Stimulated activated naive CD8-positive, alpha-beta T cell treated with anti-CD3 and anti-CD28 coated beads, Interleukin-15, Interleukin-2, amounts not matched to agents 100 U/mL and 50 U/mL, for 24 hours (primary cell): ENCODE measurements around the gene PRR33.

Experiments
- ATAC-seq: fragments of 150-1000 bp; cut with Tn5 transposase; one replicate; pipeline ENCODE4 v1.10.0; 2021
- DNase-seq: peaks from one replicate; pipeline ENCODE4 v3.0.0; 2021

Gene PRR33

GRCh38 chr11:1927848-1928469 lies 36.3 kb upstream of the PRR33 start:
- ATAC-seq = no peak
- DNase-seq = no peak

- DNase-seq = no peak
These were observed 35.5 kb upstream of the PRR33 start for GRCh38 chr11:1927026-1927847.

GRCh38 chr11:1926156-1927025 lies 34.7 kb upstream of the PRR33 start:
- DNase-seq = no peak
- ATAC-seq = no peak

More at GRCh38 chr11:1927026-1927847, 35.5 kb upstream of the PRR33 start:
- no peak for ATAC-seq

GRCh38 chr11:1925373-1926155 lies 33.9 kb upstream of the PRR33 start:
- ATAC-seq = no peak
- no peak for DNase-seq

GRCh38 chr11:1924646-1925372 lies 33.1 kb upstream of the PRR33 start:
- no peak for ATAC-seq
- no peak for DNase-seq

- ATAC-seq (no peak), DNase-seq (no peak)
These were observed 32.5 kb upstream of the PRR33 start for GRCh38 chr11:1924181-1924580.

GRCh38 chr11:1923201-1923956 lies 31.7 kb upstream of the PRR33 start:
- no peak for ATAC-seq
- no peak for DNase-seq

- no peak for ATAC-seq
- DNase-seq = no peak
These were observed 30.9 kb upstream of the PRR33 start for GRCh38 chr11:1922481-1923081.

GRCh38 chr11:1921574-1922141 lies 30.0 kb upstream of the PRR33 start:
- ATAC-seq = no peak
- DNase-seq = no peak

GRCh38 chr11:1920909-1921573 lies 29.3 kb upstream of the PRR33 start:
- ATAC-seq (no peak), DNase-seq (no peak)

GRCh38 chr11:1920128-1920908 lies 28.6 kb upstream of the PRR33 start:
- DNase-seq = no peak
- no peak for ATAC-seq

GRCh38 chr11:1919391-1920127 lies 27.9 kb upstream of the PRR33 start, which contains the start of gene TNNT3:
TSS of gene TNNT3 (plus strand) at chr11:1919703. CDS start at chr11:1922875, 3,172 bp downstream.
- no peak for ATAC-seq

GRCh38 chr11:1918436-1919315 lies 27.0 kb upstream of the PRR33 start:
- no peak for DNase-seq
- ATAC-seq = no peak

More at GRCh38 chr11:1919391-1920127, 27.9 kb upstream of the PRR33 start, which contains the start of gene TNNT3:
- no peak for DNase-seq

- DNase-seq = no peak
- peak; percentile 6 for ATAC-seq
These were observed 26.1 kb upstream of the PRR33 start for GRCh38 chr11:1917523-1918435.

GRCh38 chr11:1916986-1917522 lies 25.4 kb upstream of the PRR33 start:
- DNase-seq (no peak), ATAC-seq (peak; percentile 3)
